Hematopoietic multipotent progenitor cell treated with erythropoietin and hydrocortisone succinate and interleukin-3 and kit ligand, for 4 days (in vitro differentiated cells): ENCODE results near the gene UBE3B.

Experiments
- DNase-seq: peaks from one replicate; pipeline ENCODE4 v3.0.0-alpha.2; 2015

Gene UBE3B

GRCh38 chr12:109497675-109498074 lies 20.2 kb downstream of the UBE3B start:
- no peak for DNase-seq

- DNase-seq = no peak
Observed at GRCh38 chr12:109500406-109501185, 23.2 kb downstream of the UBE3B start.

GRCh38 chr12:109501299-109501698 lies 23.9 kb downstream of the UBE3B start:
- no peak for DNase-seq

GRCh38 chr12:109502332-109502731 lies 24.9 kb downstream of the UBE3B start:
- no peak for DNase-seq

- no peak for DNase-seq
Observed at GRCh38 chr12:109503611-109504010, 26.2 kb downstream of the UBE3B start.

GRCh38 chr12:109504068-109504467 lies 26.6 kb downstream of the UBE3B start:
- DNase-seq = no peak

- DNase-seq = no peak
Observed at GRCh38 chr12:109510196-109510595, 32.8 kb downstream of the UBE3B start.

GRCh38 chr12:109512608-109513007 lies 35.2 kb downstream of the UBE3B start:
- no peak for DNase-seq

GRCh38 chr12:109513051-109513450 lies 35.6 kb downstream of the UBE3B start:
- no peak for DNase-seq

GRCh38 chr12:109513977-109514376 lies 36.5 kb downstream of the UBE3B start:
- DNase-seq = no peak

GRCh38 chr12:109517619-109518018 lies 40.2 kb downstream of the UBE3B start:
- DNase-seq = no peak

- peak; percentile 80 for DNase-seq
Observed at GRCh38 chr12:109518820-109519665, 41.6 kb downstream of the UBE3B start.

- DNase-seq = no peak
Observed at GRCh38 chr12:109519787-109520186, 42.4 kb downstream of the UBE3B start.

- no peak for DNase-seq
Observed at GRCh38 chr12:109521831-109522230, 44.4 kb downstream of the UBE3B start.

- DNase-seq = no peak
Observed at GRCh38 chr12:109523071-109523470, 45.6 kb downstream of the UBE3B start.

- no peak for DNase-seq
Observed at GRCh38 chr12:109523504-109523903, 46.1 kb downstream of the UBE3B start.

- no peak for DNase-seq
Observed at GRCh38 chr12:109524466-109525278, 47.2 kb downstream of the UBE3B start.

GRCh38 chr12:109525279-109525585 lies 47.8 kb downstream of the UBE3B start:
- DNase-seq = no peak

GRCh38 chr12:109527489-109528123 lies 50.2 kb downstream of the UBE3B start:
- DNase-seq = no peak

GRCh38 chr12:109529691-109530640 lies 52.5 kb downstream of the UBE3B start:
- DNase-seq = no peak

GRCh38 chr12:109531411-109531810 lies 54.0 kb downstream of the UBE3B start:
- DNase-seq = no peak
